ENCODE results near the gene ETV7.

The ETV7 gene

GRCh38 chr6:36317623-36318022, 69.8 kb downstream of the ETV7 start:
- TF ChIP-seq USF1 (IDR thresholded peaks at IDR 0.05) (no peak), TCF12 (IDR thresholded peaks at IDR 0.05; ENCODE audit: low read depth) (no peak), CEBPB (IDR thresholded peaks at IDR 0.05) (no peak), CREB1 (IDR thresholded peaks at IDR 0.05; ENCODE audit: low read depth) (no peak), FOXM1 (IDR thresholded peaks at IDR 0.05; ENCODE audit: borderline replicate concordance, low read depth) (no peak), TEAD4 (IDR thresholded peaks at IDR 0.05) (no peak), MAX (IDR thresholded peaks at IDR 0.05) (no peak), EGR1 (IDR thresholded peaks at IDR 0.05) (no peak), EP300 (IDR thresholded peaks at IDR 0.05; ENCODE audit: borderline replicate concordance) (no peak), ZBTB7A (IDR thresholded peaks at IDR 0.05; ENCODE audit: low read depth) (no peak), TAF1 (IDR thresholded peaks at IDR 0.05; ENCODE audit: low read depth) (no peak), NFIC (IDR thresholded peaks at IDR 0.05) (no peak), RAD21 (IDR thresholded peaks at IDR 0.05; ENCODE audit: low read depth) (no peak), YY1 (IDR thresholded peaks at IDR 0.05; ENCODE audit: low read depth) (no peak), REST (IDR thresholded peaks at IDR 0.05; ENCODE audit: low read depth) (no peak)
